Left lobe of liver (tissue), 2 donors: ENCODE results near the gene TLR10. TPM values are rescaled to one million over a fixed set of nuclear protein-coding genes. Genes with fewer than 3 reads are reported as not detected.
A peak's percentile ranks its signal among the peaks of the same experiment; 100 is the strongest.
"Not testable (repeated sequence)": the region's sequence is repeated elsewhere in the genome, so short reads cannot be mapped to it uniquely, and the experiment has no call there.

Experiments used
- ATAC-seq: fragments of 200-7000 bp; cut with Tn5 transposase; one replicate; pipeline ENCODE4 v1.9.1; 2020; ENCODE audit warnings: mild to moderate bottlenecking, moderate library complexity
- DNase-seq: peaks from one replicate; pipeline ENCODE4 v3.0.0-alpha.2; 2020; ENCODE audit warnings: low spot score
- total RNA-seq: library from RNA; stranded (reverse); gene quantifications from one replicate; pipeline ENCODE4 v1.2.1, GENCODE V29; 2021
- donor health status: DM: no; HTN: no; CAD: no; lungs with moderate emphysema.
- donor health status: DM: no; HTN: yes; CAD: no.

TLR10 gene
- total RNA-seq, 1 donor from 2014 or later: 0.08 TPM

DNA sequence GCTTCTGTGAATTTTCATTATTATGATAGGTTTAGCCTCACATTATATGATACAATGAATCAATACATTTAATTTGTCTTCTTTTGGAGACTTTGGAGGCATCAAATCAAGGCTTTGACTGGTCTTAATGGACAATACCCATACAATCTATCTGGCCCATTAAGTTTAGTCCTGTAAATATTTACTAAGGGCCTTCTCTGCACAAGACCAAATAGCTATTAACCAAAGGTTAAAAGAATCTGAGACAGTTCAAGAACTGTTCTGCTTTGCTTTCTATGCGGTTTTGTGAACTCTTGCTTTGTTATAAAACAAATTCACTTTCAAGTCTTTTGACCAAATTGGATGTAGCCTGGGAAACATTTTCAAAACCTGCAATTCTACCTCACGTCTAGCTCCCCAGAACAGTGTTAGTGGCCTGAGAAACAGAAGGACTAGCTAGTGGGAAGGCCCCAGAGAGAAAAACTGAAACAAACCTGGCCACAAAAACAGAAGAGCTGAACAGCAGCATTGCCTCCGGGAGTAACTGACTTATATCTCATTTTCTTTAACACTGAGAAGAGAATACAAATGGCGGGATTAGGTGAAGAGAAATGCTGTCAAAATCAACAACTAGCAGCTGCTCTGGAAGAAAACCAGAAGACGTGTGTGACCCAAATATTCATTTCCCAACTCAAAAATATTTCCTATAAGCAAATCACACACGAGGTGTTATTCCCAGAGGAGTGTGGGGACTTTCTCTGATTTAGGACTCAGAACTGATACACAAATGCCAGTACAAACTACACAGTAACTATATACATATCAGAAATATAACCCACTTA is 21.3 kb upstream of the TLR10 start:
- ATAC-seq (peak; percentile 71), DNase-seq (no peak)

DNA sequence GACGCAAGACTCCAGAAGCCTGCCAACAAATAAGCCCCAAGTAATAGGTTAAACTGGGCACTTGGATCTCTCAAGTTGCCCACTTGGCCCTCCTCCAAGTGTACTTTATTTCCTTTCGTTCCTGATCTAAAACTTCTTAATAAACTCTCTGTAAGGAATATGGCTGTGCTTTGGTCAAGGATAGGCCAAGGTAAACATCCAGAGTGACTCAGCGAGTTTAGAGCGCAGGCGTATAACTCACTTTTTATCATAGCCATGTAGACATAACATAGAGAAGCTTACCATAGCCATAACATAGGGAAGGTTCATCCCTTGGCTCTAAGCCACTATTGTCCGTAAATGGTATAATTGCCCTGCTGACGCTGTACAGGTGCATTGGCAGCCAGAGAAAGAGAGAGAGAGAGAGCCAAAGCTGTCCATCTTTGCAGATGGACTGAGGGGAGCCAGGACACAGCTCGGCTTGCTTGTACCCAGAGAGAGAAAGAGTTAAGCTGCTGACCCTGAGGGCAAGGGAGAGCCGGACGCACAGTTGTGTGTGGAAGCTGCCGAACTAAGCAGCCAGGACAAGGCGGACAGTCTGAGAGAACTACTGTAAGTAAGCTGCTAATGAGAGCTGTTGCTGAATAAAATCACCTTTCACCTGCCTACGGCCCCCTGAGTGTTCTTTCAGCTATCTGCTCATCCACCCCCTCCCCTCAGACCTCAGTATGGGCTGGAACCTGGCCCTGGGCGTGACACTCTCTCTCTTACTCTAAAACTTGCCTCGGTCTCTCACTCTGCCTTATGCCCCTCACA is 20.0 kb upstream of the TLR10 start:
- no peak for DNase-seq
- no peak for ATAC-seq

DNA sequence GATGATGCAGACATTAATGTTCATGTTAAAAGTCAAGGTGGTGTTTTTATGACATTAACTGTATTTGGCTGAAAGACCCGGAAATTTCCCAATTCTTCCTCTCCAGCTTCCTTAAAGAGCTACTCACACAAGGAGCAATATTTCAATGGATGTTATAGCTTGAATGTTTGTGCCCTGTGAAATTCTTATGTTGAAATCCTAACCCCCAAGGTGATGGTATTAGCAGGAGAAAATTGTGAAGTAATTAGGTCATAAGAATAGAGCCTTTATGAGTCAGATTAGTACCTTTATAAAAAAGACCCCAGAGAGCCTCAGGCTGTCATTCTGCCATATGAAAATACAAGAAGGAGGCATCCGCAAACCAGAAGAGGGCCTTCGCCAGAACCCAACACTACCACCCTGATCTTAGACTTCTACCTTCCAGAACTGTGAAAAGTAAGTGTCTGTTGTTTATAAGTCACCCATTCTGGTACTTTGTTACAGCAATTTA is 18.2 kb upstream of the TLR10 start:
- ATAC-seq: no peak
- no peak for DNase-seq

DNA sequence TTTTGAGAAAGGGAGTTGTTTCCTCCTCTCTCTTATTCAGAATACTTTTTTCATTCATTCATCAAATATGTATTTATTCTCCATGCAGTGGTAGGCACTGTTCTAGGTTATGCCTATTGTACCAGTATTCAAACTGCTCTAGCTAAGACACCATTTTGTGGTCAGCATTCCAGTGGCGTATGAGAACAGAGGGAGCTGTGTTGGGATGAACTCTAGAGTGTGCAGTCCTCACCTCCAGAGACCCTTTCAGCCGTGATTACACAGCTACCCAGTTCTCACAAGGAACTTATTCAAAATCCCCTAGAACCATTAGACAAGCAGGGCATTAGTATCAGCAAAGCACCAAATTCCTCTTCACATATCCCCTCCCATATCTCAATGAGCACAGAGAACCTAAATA is 17.6 kb upstream of the TLR10 start:
- ATAC-seq (no peak), DNase-seq (no peak)

DNA sequence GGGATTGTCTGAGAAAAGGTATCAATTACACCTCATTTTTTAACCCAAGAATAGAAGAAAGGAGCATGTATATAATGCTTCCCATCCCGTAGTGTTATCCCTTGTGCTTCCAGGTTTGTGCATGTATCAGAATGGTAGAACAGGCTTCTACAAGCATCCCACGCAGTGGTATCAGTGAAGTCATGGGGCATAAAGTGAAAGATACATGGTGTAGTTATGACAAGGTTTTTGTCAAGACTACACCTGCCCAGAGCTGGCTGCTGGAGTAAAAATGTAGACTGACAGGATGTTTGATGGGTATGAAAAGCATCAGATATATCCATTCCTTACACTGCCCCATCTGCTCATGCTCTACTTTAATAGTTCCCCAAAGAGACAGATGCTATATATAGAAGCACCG is 12.3 kb upstream of the TLR10 start:
- DNase-seq (no peak), ATAC-seq (no peak)

DNA sequence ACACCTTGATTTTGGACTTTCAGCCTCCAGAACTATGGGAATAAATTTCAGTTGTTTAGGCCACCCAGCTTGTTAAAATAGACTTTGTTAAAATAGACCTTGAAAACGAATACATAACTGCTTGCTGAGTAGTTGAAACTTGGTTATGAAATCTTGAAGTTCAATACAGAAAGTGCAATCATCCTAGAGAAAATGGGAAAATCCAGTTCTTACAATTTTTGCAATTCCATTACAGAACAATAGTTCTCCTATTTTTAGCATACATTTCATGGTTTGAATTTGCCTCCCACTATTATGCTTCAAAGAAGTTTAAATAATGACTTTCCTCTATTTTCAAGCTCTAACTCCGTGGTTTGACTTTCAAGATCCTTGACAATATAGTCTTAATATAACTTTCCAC is 11.3 kb upstream of the TLR10 start:
- ATAC-seq (no peak), DNase-seq (no peak)

DNA sequence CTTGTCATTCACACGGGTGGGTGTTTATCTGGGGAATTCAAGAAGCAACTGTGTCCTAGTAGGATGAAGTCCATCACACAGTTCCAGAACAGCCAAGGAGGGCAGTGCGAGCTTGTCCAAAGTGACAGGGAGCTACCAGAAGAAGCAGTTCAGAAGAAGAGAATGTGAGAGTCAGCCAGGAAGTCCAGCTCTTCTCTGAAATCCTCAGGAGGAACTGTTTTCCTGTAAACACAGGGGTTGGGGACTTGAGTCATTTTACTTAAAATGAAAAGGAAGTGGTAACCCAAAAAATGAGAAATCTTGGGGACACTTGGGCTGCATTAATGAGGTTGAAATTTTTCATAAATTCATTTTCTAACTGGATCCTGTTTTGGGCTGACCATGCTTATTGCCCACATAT is 8.2 kb upstream of the TLR10 start:
- ATAC-seq: peak; percentile 6
- no peak for DNase-seq

DNA sequence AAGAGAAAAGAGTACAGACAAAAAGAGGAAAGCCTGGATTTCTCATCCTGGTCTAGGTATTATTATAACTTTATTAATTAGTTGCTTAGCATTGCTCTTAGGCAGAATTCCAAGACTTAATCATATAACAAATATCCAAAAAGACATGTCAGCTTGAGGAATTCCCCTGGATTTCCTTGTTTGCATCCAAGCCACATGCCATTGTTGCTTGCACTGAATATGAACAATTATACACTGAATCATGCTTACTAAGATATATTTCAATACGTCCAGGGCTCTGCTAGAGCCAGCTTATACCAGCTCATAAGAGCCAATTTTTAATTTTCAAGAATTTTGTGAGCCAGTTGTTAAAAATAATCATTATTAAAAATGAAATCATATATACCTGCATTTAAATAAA is 5.5 kb upstream of the TLR10 start:
- no peak for ATAC-seq
- no peak for DNase-seq

DNA sequence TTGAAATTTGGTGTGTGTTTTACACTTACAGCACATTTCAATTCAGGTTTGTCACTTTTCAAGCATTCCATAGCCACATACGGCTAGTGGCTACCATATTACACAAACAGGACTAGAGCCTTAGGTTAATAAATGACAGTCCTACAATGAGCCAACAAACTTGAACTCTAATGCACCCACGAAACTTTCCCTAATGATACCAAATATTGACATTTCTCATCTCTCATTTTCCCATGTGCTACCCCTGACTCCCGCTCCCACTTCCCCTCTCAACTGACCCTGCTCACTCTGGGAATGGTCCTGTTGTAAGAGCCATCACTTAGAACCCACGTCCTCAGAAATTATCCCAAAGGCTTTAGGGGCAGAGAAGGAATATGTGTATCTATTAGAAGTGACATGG is 4.9 kb upstream of the TLR10 start:
- DNase-seq (no peak), ATAC-seq (peak; percentile 84)

DNA sequence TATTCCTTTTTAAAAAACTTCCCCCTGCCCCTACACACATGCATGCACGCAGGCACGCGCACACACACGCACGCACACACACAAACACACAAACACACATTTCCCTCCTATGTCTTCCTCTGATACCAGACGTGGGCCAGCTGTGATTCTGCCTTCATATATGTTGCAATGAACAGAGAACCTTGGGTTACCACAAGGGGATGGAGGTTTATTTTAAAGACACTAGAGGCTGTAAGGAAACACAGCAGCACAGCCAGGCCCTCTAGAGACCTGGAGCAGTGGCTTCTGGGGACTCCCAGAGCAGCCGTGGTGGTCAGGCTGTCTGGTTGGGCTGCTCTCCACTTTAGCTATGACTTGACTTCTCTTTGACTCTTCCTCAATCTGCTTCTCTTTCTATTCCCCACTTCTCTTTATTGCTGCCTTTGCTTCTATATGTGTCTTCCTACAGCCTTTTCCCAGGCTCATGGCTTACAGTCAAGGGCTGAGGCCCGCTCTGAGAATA is 3.2 kb upstream of the TLR10 start:
- DNase-seq (no peak), ATAC-seq (peak; percentile 11)

DNA sequence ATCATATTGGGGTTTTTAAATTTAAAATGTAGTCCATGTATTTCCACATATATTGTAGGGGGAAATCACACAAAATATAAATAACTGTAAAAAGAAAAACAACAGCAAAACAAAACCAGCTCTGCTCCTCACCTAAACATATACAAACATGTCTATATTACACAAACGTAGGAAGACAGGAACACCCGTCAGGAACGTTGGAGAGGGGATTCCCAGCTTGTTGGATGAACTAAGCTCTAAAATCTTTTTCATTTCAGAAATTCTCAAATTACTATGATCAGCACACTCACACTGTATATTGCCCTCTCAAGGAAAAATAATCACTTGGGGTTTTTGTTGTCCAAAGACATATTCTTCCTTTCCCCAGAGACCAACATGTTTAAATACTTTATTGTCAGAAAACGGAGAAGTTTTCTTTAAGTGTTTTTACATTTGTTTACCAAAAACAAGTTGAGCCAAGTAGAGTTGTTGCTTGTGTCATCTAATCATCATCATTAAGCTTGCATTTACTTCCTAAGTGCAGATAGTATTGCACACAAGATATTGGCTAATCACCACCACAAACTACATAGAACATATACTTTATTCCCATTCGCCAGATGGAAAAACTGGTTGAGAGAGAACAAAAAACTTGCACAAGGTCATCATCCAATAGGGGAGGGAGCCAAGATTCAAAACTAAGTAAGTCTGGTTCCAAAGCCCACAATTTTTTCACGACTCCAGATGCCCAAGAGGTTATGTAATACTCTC is 2.4 kb upstream of the TLR10 start:
- DNase-seq (no peak), ATAC-seq (no peak)

DNA sequence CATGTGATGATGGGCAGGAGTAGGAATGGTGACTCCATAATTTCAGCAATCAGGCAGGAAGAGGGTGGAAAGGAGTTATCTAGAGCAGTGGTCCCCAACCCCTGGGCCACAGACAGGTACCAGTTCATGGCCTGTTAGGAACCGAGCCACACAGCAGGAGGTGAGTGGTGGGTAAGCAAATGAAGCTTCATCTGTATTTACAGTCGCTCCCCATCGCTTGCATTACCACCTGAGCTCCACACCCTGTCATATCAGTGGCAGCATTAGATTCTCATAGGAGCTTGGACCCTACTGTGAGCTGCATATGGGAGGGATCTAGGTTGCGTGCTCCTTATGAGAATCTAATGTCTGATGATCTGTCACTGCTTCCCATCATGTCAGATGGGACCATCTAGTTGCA is 1.4 kb upstream of the TLR10 start:
- DNase-seq (no peak), ATAC-seq (no peak)

DNA sequence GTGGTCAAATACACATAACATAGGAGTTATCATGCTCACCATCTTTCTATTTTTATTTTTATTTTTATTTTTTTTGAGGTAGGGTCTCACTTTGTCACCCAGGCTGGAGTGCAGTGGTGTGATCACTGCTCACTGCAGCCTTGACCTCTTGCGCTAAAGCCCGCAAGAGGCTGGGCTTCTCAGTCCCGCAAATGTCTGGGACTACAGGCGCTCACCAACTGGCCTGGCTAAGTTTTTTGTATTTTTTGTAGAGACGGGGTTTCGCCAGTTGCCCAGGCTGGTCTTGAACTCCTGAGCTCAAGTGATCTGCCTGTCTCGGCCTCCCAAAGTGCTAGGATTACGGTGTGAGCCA is 295 bp upstream of the TLR10 start:
- no peak for DNase-seq
- ATAC-seq: no peak

DNA sequence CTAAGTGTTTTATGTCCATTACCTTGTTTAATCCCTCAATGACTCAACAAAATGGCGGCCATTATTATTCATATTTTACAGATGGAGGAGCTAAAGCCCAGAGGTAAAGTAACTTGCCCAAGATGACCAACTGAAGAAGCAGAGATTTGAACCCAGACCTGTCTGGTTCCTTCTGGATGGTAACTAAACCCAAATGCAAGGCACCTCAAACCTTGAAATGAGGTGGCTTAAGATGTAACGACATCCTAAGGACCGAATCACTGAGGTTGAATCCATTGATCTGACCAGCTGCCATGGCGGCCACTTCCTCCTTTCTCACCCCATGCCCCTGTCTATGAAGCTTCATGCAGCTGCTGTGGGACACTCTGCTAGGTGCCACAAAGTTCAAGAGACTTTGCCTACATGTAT is 932 bp downstream of the TLR10 start:
- no peak for ATAC-seq
- no peak for DNase-seq

DNA sequence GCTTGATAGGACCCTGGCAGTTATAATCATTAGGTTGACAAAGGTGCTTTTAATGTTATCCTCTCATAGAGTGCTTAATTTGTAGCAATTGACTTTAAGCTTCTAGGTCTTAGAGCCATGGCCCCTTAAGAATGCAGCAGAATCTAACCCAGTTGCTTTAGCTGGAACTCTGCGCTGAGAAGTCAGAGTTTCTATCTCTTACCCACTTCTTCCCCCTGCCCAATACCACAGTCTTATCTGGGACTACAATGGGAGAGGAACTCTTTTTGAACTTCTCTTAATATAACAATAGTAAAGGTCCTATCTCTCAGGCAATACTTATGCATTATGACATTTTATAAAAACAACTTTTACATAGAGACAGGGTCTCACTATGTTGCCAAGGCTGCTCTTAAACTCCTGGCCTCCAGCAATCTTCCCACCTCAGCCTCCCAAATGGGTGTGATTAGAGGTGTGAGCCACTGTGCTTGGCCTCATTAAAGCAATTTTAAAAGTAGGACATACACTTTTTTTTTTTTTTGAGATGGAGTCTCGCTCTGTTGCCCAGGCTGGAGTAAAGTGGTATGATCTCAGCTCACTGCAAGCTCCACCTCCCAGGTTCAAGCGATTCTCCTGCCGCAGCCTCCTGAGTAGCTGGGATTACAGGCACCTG is 1.8 kb downstream of the TLR10 start:
- DNase-seq (no peak), ATAC-seq (no peak)

DNA sequence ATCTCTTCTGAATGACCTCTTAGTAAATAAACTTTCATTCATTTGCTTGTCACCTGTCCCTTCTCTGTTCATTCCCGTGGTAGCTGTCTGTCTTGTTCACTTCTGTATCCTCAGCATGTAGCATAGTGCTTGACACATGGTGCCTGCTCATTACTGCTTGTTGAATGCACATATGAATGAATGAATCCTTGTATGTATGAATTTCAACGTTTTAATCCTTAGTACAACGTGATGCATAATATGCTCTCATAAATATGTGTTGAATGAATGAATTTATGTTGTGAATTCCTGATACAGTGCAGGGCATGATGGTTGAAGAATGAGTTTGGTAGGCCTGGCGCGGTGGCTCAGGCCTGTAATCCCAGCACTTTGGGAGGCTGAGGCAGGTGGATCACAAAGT is 3.0 kb downstream of the TLR10 start:
- no peak for DNase-seq
- no peak for ATAC-seq

DNA sequence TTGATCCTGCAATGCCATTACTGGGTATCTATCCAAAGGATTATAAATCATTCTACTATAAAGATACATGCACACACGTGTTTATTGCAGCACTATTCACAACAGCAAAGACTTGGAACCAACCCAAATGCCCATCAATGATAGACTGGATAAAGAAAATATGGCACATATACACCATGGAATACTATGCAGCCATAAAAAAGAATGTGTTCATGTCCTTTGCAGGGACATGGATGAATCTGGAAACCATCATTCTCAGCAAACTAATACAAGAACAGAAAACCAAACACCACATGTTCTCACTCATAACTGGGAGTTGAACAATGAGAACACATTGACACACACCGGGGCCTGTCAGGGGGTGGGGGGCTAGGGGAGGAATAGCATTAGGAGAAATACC is 4.9 kb downstream of the TLR10 start:
- not testable (repeated sequence) for DNase-seq, ATAC-seq

DNA sequence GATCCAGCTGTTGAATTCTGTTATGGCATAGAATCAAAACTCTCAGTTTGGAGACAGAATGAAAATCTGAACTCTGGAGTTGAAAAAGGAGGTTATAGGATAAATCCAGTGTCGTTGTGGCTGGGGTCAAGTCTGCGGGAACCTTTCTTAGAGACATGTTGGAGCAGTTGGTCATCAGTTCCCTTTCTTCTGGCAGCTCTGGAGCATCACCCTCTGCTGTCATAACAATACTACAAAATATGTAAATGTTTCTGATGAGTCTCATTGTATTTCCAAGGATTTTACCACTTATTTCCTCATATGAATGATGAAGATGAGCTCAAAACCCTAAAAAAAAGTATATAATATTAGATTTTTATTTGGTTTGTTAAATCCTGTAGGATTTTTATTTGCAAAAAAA is 7.5 kb downstream of the TLR10 start:
- no peak for ATAC-seq
- no peak for DNase-seq

DNA sequence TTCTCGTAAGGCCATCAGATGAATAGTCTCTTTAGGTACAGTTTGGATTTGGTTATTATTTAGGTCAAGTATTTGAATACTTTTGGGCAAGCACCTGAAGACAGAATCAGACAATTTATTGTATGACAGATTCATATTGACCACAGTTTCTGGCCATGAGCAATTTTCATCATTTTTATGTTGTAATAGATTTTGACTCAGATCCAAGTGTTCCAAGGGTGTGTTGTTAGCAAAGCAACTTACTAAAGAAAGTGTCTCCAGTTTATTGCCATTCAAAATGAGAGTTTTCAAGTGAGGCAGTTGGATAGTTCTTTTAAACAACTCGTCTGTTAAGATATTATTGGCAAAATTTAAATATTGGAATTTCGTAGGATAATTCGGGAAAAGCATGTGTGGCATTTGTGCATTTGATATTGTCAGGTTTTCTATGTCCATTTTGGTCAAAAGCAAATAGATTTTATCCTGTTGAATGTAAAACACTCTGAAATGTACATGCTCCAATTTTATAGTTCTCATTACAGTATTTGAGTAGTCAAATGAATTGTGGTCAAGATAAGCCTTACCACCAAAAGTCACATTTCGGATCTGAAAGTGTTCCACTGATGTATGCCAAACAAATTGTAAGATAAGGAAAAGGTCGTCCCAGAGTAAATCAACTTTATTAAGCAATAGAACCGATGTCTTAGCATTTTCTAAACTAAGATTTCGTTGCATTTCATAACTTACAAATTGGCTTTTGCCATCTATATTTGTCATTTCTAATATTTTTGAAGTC is 8.4 kb downstream of the TLR10 start:
- no peak for ATAC-seq
- no peak for DNase-seq

DNA sequence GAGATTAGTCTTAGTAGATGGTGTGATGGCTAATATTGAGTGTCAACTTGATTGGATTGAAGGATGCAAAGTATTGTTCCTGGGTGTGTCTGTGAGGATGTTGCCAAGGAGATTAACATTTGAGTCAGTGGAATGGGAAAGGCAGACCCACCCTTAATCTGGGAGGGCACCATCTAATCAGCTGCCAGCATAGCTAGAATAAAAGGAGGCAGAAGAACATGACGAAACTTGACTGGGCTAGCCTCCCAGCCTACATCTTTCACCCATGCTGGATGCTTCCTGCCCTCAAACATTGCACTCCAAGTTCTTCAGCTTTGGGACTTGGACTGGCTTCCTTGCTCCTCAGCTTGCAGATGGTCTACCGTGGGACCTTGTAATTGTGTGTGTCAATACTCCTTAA is 12.5 kb downstream of the TLR10 start:
- not testable (repeated sequence) for ATAC-seq, DNase-seq
